ENCODE data around the gene ITPR3.
"Not testable (repeated sequence)": the region's sequence is repeated elsewhere in the genome, so short reads cannot be mapped to it uniquely, and the experiment has no call there.

ITPR3 gene

DNA sequence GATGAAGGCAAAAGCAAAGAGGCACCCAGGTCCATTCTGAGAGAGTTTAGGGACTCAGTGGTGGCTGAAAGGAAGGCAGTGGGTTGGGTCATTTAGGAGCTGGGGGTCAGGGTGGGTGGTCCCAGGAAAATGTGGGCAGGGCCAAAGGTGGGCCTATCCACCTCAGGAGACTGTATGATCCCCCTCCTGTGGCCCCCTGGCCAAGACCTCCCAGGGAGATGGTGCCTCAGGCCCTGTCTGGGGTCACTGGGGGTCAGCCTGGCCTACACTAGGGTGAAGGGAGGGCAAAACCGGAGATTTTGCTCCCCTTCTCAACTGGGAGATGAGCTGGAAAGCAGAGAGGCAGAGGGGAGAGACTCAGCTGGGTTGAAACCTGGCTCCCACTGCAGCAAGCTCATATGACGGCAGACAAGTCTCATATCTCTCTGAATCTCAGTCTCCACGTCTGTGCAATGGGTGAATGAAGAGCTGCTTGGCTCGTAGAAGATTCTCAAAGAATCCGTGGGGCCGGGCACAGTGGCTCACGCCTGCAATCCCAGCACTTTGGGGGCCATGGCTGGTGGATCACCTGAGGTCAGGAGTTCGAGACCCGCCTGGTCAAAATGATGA lies 29.6 kb upstream of the ITPR3 start:
- no peak for DNase-seq

DNA sequence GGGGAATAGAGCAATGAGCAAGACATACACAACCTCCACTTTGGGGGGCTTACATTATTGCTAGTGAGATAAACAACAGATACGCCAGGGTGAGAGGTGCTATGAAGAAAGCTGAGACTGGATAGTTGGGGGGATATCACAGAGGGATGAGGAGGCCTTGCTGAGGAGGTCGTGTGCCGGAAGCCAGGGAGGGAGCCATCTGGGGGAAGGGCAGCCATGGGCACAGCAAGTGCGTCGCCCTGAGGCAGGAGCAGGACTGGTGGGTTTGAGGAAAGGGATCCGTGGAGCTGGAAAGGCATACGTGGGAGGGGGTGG lies 28.9 kb upstream of the ITPR3 start:
- DNase-seq = no peak

DNA sequence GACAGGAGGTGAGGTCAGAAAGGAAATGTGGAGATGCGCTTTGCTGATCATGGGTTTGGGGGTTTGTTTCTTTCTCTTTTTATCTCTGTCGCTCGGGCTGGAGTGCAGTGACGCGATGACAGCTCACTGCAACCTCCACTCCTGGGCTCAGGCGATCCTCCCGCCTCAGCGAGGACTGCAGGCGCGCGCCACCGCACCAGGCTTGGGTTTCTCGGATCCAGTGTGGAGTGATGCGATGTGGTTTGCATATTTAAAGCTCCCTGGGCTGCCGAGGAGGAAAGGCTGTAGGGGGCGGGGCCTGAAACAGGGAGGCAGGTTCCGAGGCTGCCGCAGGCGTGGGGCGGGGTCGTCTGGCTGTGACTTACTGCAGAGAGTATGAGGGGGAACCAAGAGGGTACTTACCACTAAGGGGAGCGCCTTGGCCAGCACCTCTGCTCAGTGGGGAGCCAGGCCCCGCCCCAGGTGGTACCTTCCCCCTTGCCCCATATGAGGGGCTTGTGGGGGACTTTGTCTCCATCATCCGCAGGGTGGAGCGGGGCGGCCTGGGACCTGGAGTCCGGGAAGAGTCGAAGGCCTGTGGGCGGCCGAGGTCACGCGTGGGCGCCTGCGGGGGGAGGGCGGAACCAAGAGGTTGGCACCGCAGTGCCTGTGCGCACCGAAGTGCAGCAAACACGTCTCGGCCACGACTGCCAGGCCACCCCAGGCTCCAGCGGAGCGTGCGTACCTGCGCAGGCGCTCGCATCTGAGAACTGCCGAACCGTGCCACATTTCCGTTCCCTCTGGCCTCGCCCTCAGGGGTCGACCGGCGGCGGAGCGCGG lies 28.3 kb upstream of the ITPR3 start:
- DNase-seq = peak; percentile 54

GRCh38 chr6:33593414-33593727 lies 27.8 kb upstream of the ITPR3 start:
- DNase-seq = no peak

DNA sequence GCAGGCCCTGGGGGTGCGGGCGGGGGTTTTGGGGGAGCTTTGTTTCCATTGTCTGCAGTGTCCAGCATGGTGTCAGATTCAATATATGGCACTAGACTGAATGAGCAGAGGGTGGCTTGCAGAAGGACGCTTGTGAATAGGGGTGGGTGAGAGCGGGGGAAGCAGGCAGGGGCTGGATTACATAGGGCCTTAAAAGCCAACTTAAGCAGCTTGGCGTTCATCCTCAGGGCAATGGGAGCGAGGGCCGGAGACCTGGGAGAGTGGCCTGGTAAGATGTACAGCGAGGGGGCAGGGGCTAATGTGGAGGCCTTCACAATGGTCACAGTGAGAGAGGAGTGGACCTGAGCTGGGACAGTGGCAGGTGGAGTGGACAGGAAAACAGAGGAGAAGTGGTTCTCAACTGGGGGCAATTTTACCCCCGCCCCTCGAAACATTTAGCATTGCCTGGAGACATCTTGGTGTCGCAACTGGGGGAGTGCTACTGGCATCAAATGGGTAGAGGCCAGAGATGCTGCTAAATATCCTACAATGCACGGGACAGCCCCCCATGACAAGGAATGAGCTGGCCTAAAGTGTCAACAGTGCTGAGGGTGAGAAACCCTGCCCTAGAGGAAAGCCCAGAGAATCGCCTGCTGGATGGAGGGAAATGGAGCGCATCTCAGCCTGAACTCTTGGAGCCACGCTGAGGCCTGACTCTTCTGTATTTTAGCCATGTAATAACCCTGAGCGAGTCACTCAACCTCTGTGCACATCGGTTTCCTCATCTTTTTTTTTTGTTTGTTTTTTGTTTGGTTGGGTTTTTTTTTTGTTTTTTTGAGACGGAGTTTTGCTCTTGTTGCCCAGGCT lies 25.9 kb upstream of the ITPR3 start:
- DNase-seq = no peak

DNA sequence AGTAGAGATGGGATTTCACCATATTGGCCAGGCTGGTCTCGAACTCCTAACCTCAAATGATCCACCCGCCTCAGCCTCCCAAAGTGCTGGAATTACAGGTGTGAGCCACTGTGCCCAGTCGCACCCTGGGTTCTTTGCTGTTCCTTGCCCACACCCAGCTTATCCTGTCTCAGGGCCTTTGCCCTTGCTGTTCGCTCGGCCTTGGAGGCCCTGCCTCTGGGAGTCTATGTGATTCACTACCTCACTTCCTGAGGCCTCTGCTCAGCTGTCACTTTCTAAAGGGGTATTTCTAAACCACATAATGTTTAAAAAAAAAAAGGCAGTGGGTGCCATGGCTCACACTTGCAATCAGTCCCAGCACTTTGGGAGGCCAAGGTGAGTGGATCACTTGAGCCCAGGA lies 24.2 kb upstream of the ITPR3 start:
- DNase-seq = not testable (repeated sequence)

DNA sequence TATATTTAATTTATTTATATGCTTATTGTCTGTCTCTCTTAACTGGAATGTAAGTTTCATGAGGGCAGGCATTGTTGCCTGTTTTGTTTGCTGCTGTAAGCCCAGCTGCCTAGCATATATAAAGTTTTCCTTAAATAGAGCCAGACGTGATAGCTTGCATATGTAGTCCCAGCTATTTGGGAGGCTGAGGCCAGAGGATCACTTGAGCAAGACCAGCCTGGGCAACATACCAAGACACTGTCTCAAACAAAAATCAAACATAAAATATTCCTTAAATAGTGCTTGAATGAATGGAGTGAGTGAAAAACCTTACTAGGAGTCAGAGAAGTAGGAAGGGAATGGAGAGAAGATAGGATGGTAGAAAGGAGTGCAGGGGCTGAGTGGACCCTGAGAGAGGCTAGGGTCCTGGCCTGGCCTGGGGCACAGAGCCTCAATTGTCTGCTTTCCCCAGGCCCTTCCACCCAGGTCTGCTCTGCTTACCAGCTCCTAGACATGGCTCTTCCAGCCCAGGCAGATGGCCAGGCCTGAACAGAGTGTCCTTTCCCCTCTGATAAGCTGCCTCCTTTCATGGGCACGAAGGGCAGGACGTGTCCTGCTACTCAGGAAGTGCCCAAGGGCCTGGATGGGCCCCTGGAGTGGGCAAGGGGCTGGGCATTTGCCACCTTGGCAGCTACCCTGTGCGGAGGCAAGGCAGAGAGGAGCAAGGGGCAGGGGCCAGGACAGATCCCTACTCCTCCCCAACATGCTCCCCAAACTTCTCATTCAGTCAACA lies 23.4 kb upstream of the ITPR3 start:
- no peak for DNase-seq

- DNase-seq = no peak
Measured at GRCh38 chr6:33599413-33599938, 21.6 kb upstream of the ITPR3 start.

- DNase-seq = no peak
Measured at GRCh38 chr6:33600761-33601160, 20.4 kb upstream of the ITPR3 start.

DNA sequence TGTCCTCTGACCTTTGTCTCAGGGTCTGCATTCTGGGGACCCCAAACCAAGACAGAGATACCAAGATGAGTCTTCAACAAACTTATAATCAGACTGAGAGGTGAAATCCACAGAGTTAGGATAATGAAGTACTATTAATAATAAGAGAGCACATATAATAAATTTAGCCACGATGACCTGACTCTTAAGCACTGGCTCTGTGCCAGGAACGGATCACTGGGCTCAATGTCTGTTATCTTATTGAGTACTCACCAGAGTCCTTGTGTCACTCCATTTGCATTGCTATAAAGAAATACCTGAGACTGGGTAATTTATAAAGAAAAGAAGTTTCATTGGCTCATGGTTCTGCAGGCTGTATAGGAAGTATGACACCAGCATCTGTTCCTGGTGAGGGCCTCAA lies 18.9 kb upstream of the ITPR3 start:
- DNase-seq = no peak

- DNase-seq = no peak
Measured at GRCh38 chr6:33604941-33605854, 15.9 kb upstream of the ITPR3 start.

DNA sequence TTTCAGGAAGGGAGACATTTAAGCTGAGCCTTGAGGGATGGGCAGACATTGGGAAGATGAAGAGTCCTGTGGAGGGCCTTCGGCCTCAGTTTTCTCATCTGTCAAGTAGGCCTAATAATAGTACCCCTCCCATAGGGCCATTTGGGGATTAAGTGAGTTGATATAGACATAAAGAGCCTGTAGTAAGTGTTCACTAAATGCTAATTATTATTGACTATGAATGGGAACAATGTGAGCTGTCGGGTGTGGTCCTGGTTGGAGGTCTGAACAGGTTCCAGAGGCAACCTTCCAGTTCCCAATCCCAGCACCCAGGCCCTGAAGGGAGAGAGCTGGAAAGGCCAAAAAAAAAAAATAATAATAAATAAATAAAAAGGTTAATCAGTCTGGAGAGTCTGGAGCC lies 14.5 kb upstream of the ITPR3 start:
- no peak for DNase-seq

DNA sequence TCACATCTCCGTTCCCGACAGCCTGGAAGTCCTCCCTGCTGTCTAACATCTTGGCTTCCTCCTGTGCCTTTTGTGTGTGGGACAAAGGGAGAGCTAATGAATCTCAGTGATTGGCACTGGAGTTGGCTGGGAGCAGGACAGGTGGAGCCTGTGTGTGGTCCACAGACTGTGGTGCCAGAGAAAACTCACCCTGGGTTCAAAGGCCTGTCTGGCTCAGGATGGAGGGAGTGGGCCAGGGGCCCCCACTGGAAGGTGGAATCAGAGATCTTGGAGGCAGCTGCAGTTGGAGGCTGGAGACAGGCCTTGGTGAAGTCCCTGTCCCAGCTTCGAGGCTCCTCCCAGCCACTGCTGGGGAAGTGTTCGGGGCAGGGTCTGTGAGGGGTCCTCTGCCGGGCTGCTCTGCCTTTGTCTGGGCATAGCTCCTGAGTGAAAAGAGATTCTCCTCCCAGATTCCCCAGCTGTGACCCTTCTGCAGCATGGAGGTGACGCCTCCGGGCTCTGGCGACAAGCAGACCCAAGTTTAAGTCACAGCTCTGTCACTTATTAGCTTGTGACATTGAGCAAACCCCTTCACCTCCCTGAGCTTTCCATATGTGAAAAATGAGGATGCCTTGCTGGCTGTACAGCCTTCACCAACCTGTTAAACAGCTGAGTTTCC lies 13.9 kb upstream of the ITPR3 start:
- DNase-seq = no peak

DNA sequence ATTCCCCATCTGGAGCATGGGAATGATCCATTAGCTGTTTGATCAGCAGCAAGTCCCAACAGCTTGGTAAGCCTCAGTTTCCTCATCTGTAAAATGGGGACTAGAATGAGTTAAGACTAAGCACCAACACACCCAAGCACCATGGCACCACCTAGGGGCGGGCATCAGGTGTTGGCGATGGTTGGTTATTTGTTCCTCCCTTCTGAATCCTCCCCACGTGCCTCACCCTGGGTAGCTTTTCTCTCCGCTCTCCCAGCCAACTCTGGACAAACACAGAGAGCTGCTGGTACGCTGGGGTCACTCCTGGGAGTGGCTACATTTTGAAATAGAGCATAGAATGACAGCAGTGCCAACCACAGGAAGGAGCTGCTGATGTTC lies 13.3 kb upstream of the ITPR3 start:
- DNase-seq = peak; percentile 29

DNA sequence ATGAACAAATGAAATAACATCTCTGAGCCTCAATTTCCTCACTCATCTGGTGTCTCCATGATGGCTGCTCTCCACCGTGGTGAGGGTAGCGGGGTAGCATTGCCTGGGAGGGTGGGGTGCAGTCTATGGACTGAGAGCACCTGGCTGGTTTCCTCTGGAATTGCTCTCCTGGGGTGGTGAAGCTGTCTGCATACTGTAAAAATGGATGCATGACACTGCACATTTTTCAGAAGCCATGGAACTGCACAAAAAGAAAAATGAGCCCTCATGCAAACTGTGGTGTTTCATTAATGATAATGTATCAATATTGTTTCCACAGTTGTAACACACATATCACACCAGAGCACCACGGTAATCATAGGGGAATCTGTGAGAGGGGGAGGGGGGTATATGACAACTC lies 12.1 kb upstream of the ITPR3 start:
- DNase-seq = no peak

- DNase-seq = no peak
Measured at GRCh38 chr6:33609528-33609927, 11.6 kb upstream of the ITPR3 start.

DNA sequence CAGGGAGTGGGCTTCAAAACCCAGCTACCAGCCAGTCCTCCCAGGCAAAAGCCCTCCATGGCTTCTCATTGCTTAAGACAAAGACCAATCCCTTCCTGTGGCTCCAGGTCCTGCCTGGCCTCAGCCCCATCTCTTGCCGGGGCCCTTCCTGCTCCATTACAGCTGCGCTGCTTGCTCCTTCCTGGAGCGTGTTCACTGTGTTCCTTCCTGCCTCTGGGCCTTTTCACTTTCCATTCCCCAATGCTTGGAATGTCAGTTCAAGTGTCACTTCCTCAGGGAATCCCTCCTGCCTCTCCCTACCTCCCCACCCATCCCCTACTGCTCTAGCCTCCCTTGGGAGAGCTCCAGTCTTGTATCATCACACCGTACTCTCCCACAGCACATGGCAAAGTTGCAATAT lies 11.1 kb upstream of the ITPR3 start:
- no peak for DNase-seq

GRCh38 chr6:33610779-33611732 lies 10.1 kb upstream of the ITPR3 start:
- no peak for DNase-seq

DNA sequence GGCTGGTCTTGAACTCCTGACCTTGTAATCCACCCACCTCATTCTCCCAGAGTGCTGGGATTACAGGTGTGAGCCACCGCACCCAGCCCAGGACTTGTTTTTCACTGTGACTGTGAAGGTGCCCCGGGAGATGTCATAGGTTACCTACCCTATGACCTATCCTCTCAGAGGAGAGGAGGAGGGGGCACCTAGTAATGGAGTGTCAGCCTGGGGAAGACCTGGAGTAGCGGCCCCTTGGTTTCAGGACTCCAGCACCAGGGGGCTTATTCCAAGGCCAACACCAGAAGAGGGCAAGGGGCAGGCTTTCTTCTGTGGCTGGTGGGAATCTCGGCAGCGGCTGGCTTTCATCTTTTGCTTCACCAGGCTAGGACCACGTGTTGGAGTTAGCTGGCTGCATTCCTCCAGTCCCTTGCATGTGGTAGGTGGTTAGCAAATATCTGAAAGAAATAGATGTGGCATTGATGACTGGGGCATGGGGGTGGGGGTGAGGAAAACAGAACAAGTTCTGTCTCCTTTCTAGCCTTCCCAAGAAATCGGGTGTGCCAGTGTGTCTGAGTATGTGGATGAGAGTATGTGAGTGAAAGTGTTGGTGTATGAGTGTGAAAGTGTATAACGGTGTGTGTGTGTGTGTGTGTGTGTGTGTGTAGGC lies 7.9 kb upstream of the ITPR3 start:
- DNase-seq = no peak

- DNase-seq = no peak
Measured at GRCh38 chr6:33613795-33614168, 7.3 kb upstream of the ITPR3 start.
